OCI-LY7 (cell line): ENCODE data around the gene KPNA3.

Source experiments
- CTCF ChIP-seq: fragments of 200-600 bp; sonication (generic); conservative IDR thresholded peaks from 2 replicates; pipeline ENCODE4 v1.5.1; 2014; ENCODE audit warnings: mild to moderate bottlenecking, antibody characterized with exemption, low read length, moderate library complexity, mixed read lengths
- EZH2phosphoT487 ChIP-seq: fragments of 200-600 bp; sonication (generic); IDR thresholded peaks from 2 replicates; pipeline ENCODE4 v1.6.1; 2018; ENCODE audit warnings: low read depth, borderline replicate concordance, mild to moderate bottlenecking, mixed run types, antibody characterized with exemption, low read length, moderate library complexity, mixed read lengths

GRCh38 chr13:49789968-49790367 is 2.5 kb downstream of the KPNA3 start:
- no peak for TF ChIP-seq CTCF
- no peak for TF ChIP-seq EZH2phosphoT487
